Islet of Langerhans (tissue), 1 donor: ENCODE data around the gene CD58.
A peak's percentile ranks its signal among the peaks of the same experiment; 100 is the strongest.

ENCODE experiments used
- FAIRE-seq: peaks from one replicate; lab custom pipeline; 2011; peaks lifted over from hg19 to GRCh38; lab: Jason Lieb, UNC

CD58 gene

DNA sequence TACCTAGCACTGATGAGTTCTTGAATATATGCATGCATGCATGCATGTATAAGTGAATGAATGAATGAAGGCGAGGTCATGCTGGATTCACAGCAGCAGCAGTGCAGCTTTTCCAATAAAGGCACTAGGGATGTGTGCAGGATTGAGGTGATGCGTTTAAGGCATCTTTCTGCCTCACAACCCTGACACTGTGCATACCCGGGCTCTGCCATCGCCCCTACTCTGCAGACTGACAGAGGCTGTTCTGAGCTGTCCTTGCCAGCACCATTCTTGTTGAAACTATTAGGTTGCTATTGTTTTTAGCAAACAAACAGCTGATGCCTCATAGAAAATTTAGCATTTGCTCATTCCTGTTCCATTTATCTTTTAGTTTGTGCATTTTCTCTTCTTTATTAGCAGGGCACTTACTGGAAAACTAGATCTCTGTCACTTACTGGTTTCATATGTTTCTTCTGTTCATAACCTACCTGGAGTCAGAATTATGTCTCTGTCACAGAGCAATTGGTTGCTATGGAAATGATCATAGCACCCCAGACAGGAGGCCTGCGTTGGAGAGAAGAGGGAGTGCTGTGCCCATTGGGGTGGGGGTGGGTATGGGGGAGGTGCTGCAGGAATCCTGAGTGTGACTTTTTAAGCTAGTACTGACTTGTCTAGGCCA lies 79.0 kb downstream of the CD58 start:
- no peak for FAIRE-seq

DNA sequence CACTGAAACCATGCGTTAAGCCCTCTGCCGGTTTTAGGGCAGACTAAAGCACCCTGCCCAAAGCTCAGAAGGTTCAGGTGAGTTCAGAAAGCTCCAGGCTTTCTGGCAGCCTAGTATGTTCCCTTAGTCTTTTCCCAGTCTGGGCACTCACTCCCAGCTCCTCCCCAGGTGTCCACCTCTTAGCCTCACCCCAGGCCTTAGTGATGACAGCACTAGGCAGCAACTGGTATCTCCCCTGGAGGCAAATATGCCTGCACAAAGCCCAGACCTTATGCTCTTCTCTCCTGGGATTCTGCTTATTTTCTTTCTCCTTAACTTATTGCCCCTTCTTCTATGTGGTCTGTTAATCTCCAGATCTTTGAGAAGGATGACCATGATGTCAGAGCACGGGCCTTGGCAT lies 80.2 kb downstream of the CD58 start:
- FAIRE-seq, result no peak

DNA sequence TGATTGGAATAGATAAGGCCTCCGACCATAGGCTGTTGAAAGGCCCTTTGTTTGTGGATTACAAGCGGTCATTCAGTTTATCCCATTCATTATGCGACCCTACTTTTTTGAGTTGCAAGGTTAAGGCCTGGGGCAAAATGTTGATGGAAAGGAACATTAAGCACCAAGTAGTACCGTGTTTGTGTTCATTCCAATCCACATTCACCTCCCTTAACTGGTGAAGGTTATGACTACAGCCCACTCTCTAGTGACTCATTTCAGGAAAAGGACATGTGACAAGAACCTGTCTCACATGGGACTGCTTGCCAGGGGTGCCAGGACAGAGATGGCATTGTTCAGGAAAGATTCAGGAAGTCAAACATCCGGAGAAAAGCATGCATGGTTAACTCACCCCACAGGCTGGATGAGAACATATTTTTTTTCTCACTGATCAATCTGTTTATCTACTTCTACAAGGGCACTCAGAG lies 81.6 kb downstream of the CD58 start:
- FAIRE-seq, result no peak

DNA sequence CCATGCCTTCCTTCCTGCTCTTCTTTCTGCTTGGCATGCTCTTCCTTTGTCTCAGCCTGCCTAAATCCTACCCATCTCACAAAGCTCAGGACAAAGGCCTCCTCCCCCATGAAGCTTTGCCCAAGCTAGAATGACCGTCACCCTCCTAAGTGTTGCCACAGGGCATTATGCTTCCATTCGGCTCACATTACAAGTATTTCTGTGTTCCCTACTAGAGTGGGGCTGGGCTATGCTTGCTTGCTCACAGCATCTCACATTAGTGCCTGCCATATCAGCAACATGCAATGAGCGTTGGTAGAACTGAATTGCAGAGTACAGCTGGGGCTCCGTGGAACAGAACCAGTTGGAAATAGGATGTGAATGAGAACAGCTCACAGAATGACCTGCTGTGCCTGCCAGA lies 82.8 kb downstream of the CD58 start:
- FAIRE-seq, result no peak

DNA sequence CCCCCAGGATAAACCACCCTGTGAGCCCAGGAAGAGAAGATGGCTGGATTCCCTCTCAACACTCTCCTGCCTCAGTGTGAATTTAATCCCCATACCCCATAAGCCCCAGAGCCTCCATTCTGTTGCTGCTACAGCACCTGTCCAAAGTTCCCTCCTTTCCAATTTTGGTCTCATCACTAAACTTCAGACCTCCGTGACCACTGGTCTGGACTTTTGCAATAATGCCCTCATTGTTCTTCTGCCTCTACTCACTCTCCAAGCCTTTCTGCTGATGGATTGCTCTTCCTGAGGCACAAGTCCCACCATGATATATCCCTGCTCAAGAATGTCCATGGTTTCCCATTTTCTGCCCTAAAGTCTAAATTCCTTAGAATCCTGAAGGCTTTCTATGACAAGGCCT lies 83.2 kb downstream of the CD58 start:
- FAIRE-seq, result no peak

DNA sequence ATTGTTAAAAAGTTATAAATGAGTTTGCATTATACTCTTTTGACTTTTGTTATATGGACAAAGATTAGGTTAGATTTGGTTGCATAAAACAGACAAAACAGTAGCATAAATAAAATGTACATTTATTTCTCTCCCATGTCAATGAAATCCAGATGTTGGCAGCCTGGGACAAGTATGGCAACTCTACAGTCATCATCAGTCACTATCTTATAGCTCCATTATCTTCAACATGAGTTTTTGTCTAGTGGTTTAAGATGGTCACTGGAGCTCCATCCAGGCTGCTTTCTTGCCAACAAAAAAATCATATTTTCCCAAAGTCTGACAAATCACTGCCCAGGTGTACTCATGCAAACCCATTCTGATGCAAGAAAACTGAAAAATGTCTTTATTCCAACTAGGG lies 83.8 kb downstream of the CD58 start:
- no peak for FAIRE-seq

DNA sequence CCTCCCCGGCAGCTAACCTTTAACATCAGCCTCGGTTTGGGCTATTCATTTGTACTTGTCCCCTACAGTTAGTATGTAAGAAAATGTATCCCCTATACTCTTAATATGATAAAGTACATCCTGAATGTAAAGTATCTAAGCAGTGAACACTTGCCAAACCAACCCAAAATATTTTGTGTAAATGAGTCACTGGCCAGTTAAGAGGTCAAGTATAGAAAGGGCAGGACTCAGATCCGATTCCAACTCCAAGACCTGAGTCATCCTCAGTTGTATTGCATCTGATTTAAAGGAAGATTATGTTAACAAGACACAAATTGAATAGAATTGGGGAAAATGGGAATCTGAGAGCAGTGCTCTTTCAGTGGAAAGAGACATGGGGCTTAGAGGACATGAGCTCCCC lies 84.4 kb downstream of the CD58 start:
- FAIRE-seq, result no peak

DNA sequence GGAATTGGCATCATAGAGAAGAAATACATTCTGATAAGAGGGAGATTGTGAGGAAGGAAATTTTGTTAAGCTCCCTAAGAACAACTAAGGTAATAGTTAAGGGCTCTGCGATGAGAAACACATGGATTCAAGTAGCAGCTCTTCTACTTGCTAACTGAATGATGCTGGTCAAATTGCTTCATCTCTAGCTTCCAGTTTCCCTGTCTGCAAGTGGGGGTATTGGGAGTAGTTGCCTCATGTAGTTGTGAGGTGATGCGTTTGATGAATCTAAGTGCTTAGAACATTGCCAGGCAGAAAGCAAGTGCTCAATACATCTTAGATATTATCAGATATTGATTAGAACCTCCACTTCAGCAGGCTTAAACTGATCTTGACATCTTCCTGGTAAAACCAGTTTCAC lies 84.8 kb downstream of the CD58 start:
- no peak for FAIRE-seq

DNA sequence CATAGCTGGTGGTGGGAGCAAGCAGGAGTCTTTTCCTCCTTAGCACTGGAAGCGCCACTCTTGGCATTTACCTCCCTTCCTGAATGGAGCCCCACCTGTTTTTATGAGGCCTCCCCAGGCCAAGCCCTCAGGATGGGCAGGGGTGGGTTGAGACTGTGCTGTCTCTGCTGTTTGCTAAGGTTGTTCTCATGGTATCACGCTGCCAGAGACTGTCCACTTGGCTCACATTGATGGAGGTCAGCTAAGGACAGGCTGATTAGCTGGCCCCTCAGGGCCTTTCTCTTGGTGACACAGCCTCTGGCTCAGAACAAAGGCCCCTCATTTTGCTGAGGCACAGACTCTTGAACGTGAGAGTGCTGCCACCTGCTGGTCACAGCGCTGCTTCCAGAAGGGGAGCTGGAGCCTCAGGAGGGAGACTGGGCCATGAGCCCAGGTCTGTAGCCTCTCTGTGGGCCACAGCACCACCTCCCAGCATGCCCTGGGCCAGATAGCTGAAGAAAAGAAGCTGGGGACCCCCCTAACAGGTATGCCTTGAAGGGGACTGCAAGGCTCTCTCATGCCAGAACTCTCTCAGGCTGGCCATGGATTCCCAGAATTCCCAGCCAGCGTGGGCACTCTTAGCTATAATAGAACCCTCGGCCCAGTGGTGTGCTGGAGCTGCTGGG lies 85.6 kb downstream of the CD58 start:
- FAIRE-seq, result no peak

DNA sequence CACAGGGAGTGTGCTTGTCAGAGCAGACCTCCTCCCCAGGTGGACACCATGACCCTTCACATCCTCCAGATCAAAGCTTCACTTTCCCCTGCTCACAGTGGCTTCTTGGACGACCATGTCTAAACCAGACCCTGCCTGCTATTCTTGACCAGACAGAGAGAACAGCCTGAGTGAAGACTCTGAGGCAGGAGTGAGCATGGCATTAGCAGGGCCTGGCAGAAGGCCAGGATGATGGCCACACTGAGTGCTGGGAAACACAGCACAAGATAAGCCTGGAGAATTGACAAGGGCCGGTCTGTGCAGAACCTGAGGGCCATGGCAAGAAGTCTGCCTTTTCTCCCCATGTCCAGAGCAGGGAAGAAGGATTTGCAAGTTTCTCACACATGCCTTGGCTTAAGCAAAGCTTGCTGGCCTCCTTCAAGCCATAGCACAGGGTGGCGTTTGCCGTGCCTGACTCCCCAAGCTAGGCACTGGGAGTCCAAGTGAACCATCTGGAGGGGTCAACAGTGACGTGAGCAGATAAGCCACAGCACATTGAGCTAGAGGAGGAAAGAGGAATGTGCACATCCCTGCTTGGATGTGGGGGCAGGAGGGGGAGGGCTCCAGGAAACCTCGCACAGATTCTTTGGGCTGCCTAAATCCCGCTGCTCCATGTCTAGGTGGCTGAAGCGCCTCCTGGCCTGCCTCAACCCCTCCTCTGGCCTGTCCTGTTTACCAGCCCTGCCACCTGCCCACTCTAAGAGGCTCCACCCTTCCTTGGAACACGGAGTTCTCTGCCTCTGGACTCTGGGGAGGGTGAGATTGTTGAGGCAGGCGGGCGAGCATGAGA lies 87.1 kb downstream of the CD58 start:
- FAIRE-seq, result no peak

DNA sequence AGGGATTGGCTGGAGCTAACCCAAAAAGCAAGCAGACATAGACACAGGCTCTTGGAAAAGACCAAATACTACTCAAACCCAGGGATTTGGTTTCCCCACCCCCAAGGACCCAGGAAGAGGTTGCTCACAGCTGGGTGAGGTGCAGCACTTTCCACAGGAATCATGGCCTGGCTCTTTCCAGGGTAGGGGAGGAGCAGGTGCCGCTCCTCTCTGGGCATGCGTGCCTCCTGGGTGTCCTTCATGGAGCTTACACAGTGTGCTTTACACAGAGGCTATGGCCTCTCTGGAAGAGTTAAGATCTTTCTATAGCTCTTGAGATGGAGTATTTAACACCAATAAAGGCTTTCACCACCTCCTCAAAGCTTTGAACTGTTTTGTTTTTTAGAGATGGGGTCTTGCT lies 88.3 kb downstream of the CD58 start:
- FAIRE-seq, result no peak

DNA sequence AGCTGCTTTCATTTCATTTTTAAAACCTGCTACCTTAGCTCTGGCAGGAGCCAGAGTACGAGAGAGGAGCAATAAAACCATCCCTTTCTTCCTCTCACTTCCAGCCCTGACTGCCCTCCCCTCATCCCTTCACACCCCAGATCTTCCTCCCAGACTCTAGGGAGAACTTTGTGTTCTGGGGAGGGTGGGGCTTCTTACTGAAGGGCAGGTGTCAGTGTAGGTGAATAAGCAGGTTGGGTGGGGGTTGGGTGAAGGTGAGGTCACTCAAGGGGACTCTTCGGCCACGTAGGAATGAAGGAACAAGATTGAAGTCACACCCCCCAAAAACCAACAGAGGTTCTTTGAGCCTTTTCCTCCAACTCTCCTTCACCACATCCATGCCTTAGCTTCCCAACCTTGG lies 88.9 kb downstream of the CD58 start:
- FAIRE-seq, result no peak

DNA sequence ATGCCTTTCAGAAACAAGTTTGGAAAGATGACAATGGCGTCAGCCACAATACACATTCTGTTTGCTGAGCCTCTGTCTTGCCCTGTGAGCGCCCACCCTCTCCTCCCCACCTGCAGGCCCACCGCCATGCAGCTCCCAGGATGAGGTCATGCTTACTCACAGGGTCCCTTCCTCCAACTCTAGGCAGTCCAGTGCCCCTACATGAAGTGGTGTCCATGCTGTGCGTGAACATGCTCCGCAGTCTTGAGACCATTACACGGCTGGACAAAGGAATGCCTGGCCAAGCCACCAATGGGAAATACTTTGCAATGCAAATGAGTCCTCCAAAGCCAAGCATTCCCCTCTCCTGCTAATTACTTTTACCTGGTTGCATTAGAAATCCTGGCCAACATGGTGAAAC lies 92.2 kb downstream of the CD58 start:
- FAIRE-seq, result no peak

DNA sequence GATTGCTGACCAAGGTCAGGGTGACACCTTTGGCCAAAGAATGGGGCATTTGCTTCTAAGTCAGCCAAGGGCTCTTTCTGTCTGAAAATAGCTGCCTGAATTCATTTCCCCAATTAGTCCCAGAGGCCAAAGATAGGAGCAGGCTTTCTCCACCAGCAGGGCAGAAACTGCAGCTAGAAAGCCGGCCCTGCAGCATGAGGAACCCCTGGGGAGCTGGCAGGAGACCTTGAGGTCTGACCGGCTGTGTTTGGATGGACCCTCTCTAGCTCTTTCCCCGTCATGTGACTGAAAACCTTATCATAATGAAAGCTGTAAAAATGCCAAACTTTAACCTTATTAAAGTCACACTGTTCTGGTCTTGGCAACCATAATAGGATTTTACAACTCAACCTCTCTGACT lies 93.4 kb downstream of the CD58 start:
- no peak for FAIRE-seq

DNA sequence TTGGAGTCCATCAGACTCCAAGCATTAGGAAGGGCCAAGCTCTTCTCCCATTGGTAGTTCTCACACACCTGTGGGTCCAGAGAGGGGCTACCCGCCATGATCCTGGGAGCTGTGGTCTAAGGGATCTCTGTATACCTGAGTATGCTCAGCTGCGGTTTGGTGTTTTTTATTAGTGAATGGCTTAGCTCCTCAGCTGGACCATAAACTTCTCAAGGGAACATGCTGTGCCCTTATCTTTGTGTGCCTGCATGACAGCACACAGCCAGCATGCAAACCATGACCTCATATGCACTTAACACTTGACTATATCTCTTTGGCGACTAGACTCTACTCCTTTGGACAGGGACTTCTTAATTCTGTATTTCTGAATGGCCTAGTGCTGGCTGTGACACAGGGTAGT lies 94.5 kb downstream of the CD58 start:
- FAIRE-seq, result no peak

DNA sequence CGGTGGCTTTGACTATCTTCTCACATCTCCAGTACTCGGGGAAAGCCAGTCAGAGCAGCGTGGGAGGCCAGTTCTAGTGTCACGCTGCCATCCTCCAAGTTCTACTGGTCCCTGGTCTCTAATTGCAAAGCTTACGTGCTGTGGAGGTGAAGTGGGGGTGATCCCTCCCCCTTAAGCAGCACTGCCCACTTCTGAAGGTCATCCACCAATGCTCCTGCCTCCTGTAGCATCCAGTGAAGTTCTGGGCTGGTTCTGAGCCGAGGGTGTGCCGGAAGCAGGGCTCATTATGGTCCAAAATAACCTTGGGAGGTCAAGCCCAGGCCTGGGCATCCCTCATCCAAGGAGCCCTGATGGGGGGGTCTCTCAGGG lies 95.0 kb downstream of the CD58 start:
- no peak for FAIRE-seq

DNA sequence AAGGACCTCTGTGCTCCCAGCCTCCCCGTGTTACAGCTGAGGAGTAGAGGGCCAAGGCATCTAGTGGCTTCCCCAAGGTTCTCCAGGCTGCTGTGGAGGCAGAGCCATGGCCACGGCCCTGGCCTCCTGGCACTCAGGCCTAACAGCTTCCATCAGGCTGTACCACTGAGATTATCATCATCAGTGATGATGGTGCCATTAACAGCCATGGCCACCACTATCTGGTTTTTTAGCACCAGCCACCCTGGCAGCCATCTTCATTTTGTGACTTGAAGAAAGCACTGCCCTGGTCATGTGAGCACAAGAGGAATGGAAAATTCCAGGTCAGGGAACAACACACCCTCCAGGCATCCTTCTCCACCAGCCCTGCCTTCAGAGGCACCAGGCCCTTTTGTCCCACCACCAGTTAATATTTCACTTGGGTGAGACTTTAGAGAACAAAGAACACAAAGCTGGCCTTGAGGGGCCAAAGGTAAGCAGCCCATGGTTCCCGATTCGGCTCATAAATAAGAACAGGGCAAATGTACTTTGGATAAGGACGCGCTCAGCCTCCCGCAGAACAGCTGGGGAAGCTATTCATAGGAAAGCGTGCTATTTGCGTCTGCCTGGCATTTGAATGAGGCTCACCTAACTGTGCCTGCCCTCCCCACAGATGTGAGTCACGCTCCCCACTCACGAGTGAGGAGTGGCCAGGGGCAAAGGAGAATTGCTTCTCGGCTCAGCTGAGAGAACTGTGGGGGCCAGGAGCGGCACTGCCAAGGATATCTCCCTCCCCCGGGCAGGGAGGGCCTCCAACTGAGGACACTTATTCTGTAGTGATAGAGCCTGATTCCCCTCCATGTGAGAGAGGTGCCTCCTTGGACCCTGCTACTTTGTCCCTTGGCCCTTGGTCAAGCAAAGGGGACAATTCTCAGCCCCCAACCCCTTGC lies 95.6 kb downstream of the CD58 start:
- FAIRE-seq, result no peak

DNA sequence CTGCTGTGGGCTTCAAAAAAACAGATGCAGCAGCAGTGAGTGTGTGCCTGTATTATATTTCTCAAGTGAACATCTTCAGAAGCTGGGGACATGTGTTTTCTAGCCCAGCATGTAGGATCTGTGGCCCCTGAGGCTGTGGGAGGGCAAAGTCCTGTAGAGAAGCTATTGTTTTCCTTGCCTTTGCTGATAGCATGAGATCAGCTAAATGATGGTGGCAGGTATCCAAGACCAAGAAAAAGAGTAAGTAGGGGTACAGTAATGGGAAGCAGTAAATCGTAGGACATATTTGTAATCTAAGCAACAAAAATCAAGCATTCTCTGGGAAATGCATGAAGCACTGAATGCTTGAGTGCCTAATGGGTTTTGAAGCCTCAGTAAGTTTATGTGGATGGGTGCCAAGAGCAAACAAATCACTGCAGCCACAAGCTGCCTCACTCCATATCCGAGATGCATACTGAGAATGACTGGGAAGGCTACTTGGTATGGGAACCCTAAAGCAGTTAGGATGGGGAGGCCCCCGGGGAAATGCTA lies 98.3 kb downstream of the CD58 start:
- FAIRE-seq, result peak; percentile 58

DNA sequence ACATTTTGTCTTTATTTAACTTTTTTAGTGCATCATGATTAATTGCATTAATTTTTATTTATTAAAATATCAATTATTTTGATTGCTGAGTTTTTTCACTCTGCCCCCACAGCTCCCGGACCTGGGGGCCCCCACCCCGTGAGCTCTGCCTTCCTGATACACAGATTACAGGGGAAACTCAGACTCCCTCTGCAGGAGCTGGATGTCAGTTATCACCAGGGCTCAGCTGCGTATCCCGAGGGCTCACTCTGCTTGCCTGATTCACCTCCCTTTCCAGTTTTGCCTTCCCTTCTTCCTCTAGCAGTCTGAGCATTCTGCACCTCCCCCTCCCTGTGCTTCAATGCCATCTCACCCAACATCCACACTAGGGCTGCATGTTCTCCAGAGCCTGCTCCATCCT lies 99.6 kb downstream of the CD58 start:
- no peak for FAIRE-seq

DNA sequence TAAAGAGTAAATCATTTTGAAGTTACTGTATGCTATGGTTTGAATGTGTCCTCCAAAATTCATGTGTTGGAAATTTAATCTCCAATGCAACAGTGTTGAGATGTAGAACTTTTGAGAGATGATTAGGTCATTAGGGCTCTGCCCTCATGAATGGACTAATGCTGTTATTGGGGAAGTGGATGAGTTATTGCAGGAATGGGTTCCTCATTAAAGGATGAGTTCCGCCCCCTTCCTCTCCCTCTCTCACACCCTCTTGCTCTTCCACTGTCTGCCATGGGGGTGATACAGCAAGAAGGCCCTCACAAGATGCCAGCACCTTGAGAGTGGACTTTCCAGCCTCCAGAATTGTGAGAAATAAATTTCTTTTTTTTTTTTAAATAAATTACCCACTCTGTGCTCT lies 100.2 kb downstream of the CD58 start:
- FAIRE-seq, result no peak

DNA sequence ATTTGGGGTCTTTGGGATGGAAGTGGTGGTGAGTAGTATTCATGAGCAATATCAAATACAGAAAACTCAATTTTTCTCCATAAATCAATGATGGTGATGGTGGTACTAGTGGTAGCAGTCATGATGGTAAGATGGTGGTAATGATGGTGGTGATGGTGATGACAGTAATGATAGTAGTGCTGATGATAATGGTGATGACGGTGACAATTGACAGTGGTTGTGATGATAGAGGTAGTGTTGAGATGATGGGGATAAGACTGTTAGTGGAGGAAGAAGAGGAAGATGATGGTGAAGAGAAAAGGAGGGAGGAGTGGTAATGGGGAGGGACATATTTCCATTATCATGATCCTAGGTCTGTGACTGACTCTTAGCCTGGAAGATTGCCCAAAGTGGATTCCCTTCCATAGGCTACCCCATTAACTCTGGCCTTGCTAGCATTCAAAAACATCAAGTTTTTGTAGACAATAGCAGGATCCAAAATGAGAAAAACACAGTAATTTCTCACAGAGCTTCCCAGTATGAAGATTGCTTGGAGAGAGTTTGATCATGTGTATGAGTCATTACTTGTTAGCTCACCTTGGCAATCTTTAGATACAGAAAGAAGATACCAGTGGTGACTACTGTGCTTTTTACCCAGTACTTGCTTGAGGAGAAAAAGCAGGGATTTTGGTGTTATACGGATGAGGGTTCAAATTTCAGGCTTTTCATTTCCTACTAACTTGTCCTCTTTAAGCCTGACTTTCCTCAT lies 103.8 kb downstream of the CD58 start:
- no peak for FAIRE-seq
